C4-2B (cell line): ENCODE measurements around the gene THAP2.

Experiments used
- H3K27ac ChIP-seq: fragments of 450-650 bp; 2 replicates; pipeline ENCODE4 v1.5.1; 2017
- ZFX ChIP-seq: fragments of 450-650 bp; IDR thresholded peaks from 2 replicates; pipeline ENCODE4 v1.6.1; 2017
- TF ChIP-seq, protein P1 (sequence below): fragments of 450-650 bp; conservative IDR thresholded peaks from 2 replicates; pipeline ENCODE4 v1.5.1; 2017; ENCODE audit warnings: mild to moderate bottlenecking

Gene THAP2

GRCh38 chr12:71648537-71648936 is 15.6 kb upstream of the THAP2 start:
- H3K27ac ChIP-seq, result no peak overlapping the region
- TF ChIP-seq ZFX, result no peak
- TF ChIP-seq, protein P1, sequence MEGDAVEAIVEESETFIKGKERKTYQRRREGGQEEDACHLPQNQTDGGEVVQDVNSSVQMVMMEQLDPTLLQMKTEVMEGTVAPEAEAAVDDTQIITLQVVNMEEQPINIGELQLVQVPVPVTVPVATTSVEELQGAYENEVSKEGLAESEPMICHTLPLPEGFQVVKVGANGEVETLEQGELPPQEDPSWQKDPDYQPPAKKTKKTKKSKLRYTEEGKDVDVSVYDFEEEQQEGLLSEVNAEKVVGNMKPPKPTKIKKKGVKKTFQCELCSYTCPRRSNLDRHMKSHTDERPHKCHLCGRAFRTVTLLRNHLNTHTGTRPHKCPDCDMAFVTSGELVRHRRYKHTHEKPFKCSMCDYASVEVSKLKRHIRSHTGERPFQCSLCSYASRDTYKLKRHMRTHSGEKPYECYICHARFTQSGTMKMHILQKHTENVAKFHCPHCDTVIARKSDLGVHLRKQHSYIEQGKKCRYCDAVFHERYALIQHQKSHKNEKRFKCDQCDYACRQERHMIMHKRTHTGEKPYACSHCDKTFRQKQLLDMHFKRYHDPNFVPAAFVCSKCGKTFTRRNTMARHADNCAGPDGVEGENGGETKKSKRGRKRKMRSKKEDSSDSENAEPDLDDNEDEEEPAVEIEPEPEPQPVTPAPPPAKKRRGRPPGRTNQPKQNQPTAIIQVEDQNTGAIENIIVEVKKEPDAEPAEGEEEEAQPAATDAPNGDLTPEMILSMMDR, result no peak

GRCh38 chr12:71649401-71649800 is 14.7 kb upstream of the THAP2 start:
- H3K27ac ChIP-seq, result no peak overlapping the region
- TF ChIP-seq, protein P1, result no peak
- no peak for TF ChIP-seq ZFX

GRCh38 chr12:71652656-71653055 is 11.4 kb upstream of the THAP2 start:
- no peak overlapping the region for H3K27ac ChIP-seq
- TF ChIP-seq, protein P1, result no peak
- TF ChIP-seq ZFX, result no peak

GRCh38 chr12:71653137-71653536 is 11.0 kb upstream of the THAP2 start:
- no peak overlapping the region for H3K27ac ChIP-seq
- TF ChIP-seq, protein P1, result no peak
- no peak for TF ChIP-seq ZFX

DNA sequence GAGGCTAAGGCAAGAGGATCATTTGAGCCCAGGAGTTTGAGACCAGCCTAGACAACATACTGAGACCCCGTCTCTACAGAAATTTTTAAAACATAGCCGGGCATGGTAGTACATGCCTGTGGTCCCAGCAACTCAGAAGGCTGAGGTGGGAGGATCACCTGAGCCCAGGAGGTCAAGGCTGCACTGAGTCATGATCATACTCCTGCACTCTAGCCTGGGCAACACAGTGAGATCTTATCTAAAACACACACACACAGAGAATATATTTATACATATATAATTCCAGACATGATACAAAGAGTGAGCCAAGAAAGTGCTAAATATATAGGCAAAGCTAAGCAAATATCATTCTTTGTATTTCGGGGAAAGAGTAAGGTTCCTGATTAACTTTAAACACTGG is 9.9 kb upstream of the THAP2 start:
- no peak overlapping the region for H3K27ac ChIP-seq
- TF ChIP-seq, protein P1, result no peak
- TF ChIP-seq ZFX, result no peak

DNA sequence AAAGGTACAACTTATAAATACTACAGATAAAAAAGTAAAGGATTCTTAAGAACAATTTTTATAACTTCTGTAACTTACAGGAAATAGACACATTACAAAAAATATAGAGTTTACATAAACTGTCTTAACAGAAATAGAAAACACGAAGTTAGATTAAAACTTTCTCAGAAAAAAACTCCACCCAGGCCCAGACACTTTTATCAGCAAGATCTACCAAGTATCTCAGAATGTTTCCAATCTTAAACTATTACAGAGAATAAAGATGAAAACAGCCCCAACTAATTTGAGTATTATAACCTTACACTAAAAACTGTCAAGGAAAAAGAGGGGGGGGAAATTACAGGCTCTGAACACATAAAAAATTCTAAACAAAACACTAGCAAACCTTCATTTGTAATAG is 8.6 kb upstream of the THAP2 start:
- TF ChIP-seq ZFX, result no peak
- TF ChIP-seq, protein P1, result no peak
- no peak overlapping the region for H3K27ac ChIP-seq

DNA sequence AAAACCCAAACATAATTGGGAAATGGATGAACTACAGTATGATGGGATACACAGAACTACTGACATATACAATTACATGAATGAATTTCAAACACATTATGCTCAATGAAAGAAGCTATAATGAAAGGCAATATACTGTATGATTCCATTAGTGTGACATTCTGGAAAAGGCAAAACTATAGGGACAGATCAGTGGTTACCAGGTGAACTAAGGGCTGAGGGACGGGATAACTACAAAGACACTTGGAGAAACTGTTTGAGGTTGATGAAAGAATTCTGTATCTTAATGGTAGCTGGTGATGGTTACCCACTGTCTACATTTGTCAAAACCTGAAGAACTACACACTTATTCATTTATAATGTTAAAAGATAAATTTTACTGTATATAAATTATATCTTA is 8.2 kb upstream of the THAP2 start:
- no peak overlapping the region for H3K27ac ChIP-seq
- TF ChIP-seq, protein P1, result no peak
- no peak for TF ChIP-seq ZFX

DNA sequence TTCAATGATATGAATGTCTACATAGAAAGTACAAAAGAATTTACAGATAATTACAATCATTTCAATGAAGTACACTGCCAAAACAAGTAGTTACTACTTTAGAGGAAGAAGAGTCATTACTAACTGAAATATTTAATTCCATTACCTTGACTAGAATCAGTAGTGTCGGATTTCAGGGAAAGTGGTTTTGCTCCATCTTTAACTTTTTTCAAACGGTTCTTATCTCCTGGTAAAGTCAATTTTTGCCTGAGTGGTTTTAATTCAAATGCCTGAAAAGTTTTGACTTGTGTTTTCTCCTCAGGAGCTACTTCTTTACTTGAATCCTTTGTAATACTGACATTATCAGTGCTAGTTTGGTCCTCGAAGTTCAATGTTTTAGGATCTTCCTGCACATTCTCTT is 7.4 kb upstream of the THAP2 start:
- no peak overlapping the region for H3K27ac ChIP-seq
- no peak for TF ChIP-seq ZFX
- TF ChIP-seq, protein P1, result no peak
